GM20431 (cell line): Measurements from ENCODE around the gene TMX1.
"Not testable (repeated sequence)": the region's sequence is repeated elsewhere in the genome, so short reads cannot be mapped to it uniquely, and the experiment has no call there.

Experiments
- in situ Hi-C: fragments of 300-500 bp; cut with MseI, MboI; formaldehyde crosslinking; loops from one replicate; pipeline ENCODE4 v1.15.0; 2020; ENCODE audit warnings: low sequenced_read_pairs; ENCODE audit not compliant: unreplicated experiment

The TMX1 gene, protein sequence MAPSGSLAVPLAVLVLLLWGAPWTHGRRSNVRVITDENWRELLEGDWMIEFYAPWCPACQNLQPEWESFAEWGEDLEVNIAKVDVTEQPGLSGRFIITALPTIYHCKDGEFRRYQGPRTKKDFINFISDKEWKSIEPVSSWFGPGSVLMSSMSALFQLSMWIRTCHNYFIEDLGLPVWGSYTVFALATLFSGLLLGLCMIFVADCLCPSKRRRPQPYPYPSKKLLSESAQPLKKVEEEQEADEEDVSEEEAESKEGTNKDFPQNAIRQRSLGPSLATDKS

DNA sequence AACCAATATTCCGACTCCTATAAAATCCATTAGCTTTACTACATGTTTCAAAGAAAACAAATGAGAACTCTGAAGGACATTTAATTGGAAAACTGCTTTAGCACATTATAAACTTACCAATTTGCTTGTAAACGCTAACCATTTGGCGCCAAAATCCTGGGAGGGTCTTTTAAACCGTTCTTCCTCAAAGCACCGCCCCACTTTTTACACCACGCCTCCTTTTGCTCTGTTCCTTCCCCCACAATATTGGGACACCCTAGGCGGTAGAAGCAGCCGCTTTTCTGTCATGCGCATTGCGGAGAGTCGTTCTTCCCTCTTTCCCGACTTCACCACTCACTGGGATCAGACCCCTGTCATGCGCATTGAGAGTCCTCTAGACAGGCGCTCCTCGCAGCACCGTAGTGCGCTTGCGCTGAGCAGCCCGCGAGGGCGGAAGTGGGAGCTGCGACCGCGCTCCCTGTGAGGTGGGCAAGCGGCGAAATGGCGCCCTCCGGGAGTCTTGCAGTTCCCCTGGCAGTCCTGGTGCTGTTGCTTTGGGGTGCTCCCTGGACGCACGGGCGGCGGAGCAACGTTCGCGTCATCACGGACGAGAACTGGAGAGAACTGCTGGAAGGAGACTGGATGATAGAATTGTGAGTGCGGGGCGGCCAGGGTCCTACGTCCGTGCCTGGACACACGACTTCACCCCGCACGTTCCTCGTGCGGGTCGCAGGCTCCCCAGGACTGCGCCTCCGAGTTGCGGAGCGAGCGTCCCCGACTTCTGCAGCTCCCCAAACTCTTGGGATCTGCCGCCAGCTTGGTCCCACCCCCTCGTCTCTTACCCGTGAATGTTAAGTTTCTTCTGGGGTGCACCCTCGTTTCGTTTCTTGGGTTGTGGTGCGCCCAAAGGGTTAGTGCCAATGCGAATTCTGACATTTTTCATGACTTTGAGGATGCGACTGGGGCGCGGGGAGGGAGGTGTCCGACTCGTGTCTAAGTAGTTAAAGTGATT lies at the start of gene TMX1:
TSS of gene TMX1 (plus strand) at position 435 of the 991 bp plus-strand sequence. CDS start at position 481, 46 bp downstream.
- in situ Hi-C loops = loop anchor here (25.0 kb wide), 1 partner anchor 278 kb away; no protein-coding TSS in a partner anchor

DNA sequence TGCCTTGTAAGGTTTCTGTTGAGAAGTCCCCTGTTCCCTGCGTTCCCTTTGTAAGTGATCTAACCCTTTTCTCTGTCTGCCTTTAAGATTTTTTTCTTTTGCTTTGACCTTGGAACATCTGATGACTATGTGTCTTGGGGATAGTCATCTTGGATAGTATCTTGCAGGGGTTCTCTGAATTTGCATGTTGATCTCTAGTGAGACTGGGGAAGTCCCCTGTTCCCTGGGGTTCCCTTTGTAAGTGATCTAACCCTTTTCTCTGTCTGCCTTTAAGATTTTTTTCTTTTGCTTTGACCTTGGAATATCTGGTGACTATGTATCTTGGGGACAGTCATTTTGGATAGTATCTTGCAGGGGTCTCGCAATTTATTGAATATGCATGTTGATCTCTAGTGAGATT lies 38.2 kb upstream of the TMX1 start:
- in situ Hi-C loops = no loop called here

DNA sequence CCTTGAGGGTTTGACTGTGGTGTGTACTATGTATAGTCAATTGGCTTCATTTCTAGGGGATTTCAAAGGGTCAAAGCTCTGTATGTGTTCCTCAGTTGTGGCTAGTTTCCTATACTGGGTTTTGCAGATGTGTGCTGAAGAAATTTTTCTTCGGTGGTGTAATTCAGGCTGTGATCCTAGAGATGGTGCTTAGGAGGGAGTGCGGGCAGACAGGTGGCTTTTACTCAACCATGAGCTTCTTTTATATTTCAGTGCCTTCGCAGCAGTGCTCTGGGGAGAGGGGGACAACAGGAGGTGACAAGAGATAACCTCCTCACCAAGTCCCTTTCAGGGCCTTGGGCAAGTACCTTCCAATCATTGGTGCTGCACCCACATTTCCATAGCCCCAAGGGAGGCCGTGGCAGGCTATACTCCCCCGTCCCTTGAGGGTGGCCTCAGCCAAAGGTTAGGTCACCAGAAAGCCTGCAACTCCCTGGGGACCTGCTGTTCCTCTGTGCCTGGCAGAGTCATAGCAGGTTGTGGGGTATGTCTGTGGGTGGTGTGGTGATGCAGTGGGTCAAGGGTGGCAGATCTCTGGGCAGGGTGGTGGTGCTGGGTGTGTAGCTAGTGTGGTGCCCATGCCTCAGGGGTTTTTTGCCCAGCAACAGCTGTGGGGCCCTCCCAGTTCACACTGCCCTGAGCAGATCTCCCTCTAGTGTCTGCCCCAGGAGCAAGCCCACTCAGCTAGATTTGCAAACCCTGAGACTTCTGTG lies 37.0 kb upstream of the TMX1 start:
- in situ Hi-C loops = no loop called here

DNA sequence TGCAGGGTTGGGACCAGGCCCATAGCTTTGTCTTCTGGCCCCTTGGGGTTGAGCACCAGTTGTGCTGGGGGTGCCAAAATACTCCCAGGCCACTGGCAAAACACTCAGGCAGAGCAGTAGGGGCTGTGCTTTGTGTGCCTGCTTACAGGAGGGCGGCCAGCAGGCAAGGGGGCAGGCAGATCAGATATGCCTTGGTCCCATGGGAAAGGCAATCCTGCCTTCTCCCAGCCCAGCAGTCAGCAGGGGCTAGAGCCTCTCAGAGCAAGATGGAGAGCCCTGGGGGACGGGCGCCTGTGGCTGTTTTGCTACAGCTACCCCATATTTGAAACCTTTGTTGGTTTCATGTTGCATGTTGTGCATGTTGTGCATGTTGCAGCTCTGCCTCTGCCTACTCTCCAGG lies 36.2 kb upstream of the TMX1 start:
- in situ Hi-C loops = no loop called here

DNA sequence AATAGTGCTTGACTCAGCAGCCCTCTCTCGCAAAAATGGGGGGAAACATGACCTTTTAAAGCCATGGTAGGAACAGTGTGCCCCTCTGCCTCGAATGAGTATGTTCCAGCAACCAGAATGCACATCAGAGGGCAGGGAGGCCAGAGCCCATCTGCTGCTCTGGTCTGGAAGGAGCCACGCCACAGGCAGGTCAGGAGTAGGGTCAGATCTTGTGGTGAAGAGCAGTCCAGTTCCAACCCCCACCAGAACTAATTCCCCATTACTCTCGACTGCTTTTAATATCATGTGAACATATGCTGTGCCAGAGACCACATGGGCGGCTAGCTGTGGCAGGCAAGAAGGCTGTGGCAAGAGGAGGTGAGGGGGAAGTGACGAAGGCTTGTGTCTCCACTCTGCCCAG lies 34.6 kb upstream of the TMX1 start:
- in situ Hi-C loops = no loop called here

DNA sequence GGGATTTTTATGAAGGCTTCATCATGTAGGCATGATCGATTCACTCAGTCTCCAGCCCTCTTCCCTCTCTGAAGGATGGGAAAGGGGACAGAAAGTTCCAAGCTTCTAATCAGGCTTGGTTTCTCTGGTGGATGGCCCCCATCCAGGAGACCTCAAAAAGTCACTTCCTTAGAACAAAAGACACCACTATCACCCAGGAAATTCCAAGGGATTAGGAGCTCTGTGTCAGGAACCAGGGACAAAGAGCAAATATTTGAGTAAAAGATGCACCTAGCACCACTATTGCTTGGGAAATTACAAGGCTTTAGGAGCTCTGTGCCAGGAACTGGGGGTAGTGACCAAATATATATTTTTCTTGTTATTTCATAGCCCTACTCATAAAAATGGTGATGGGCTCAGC lies 33.6 kb upstream of the TMX1 start:
- in situ Hi-C loops = no loop called here

DNA sequence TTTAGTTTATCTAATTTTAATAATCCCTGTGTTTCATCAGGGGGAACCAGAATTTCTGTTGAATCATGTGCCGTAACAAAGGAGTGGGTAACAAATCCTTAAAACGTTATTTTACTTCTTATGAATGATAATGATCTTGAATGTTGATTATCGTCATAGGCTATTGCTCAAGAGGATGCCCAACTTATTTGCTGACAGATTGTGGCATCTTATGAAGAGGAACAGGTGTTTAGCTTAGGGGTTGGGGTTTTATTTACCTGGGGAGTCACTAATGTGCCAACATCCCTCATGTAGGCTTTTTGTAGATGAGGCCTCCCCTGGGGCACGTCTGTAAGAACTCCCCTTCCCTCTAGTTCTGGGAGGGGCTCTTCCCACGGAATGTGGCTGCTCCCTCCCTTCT lies 32.4 kb upstream of the TMX1 start:
- in situ Hi-C loops = no loop called here

DNA sequence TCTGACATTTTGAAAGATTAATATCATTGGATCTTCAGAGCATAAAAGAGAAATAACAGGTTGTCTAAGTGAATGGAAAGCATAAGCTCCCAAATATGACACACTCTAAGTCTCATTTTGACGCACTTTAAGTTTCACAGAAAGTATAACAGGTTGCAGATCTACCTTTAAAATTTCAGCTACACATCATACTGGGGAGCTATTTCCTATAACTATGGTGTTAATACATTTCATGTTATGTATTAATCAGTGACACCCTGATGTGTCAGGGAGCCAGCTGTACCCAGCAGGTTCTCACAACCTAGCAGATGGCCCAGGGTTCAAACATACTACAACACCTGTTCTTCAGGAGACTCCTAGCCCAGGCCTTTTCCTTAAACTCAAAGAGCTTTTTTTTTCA lies 31.1 kb upstream of the TMX1 start:
- in situ Hi-C loops = no loop called here

DNA sequence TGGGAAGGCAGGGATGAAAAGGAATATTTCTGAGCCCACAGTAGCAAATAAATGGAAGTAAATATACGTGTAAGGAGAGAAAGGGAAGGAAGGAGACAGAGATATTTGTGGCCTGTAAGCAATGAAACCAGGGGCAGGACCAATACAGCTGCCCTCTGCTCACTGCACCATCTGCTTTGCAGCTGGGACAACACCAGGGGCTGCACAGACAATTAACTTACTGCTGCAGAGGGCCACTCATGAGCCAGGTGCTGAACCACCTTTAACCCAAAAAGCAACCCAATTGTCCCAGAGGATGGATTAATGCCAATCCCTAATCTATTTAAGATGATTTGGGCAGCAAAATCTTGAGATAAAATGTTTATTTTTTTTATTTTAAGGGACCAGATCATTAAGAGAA lies 30.6 kb upstream of the TMX1 start:
- in situ Hi-C loops = no loop called here

DNA sequence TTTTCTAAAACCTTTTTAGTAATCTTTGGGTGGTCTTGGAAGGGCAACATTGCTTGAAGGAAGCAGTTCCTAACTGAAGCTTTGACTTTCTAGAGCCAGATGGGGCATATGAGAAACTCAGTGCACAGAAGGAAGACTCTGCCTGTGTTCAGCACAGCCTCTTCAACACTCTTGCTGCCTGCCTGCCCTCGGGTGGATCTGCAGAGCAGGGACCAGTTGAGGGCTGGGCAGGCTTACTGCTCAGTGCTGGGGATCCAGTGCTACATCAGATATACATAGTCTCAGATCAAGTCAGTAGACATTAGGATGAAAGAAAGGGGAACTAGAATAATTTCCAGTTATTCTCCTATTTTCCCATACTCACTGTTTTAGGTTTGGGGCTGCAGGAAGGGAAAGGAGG lies 29.5 kb upstream of the TMX1 start:
- in situ Hi-C loops = no loop called here

DNA sequence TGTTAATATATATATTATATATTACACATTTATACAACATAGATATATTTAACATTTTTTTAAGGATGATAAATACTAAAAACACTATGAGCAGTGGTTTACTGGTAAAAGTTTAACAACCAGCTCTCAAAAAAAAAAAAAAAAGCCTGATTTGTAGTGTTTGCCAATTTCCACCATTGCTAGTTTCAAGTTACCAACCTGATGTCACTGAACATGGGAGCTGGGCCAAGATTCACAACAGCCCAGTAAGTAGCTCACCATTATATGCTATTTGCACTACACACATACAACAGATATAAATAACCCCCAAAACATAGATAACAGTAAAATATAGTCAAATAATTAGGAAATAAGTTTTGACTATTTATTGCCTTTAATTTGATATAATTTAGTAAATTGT lies 28.9 kb upstream of the TMX1 start:
- in situ Hi-C loops = no loop called here

DNA sequence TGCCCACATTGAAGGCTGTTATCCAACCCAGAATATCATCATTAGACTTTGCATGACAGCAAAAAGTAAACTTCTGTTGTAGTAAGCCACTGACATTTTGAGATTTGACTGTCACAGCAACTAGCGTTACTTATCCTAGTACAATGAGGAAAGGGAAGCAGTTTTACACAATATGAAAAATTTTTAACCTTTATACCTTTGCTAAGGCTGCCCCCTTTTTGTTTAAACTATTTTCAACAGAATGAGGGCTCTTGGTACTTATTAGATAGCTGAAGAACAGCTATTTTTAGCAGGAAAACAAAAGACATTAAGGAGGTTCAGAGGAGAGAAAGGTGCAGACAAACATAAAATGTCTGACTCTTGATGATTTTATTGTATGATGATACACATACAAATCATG lies 23.4 kb upstream of the TMX1 start:
- in situ Hi-C loops = no loop called here

DNA sequence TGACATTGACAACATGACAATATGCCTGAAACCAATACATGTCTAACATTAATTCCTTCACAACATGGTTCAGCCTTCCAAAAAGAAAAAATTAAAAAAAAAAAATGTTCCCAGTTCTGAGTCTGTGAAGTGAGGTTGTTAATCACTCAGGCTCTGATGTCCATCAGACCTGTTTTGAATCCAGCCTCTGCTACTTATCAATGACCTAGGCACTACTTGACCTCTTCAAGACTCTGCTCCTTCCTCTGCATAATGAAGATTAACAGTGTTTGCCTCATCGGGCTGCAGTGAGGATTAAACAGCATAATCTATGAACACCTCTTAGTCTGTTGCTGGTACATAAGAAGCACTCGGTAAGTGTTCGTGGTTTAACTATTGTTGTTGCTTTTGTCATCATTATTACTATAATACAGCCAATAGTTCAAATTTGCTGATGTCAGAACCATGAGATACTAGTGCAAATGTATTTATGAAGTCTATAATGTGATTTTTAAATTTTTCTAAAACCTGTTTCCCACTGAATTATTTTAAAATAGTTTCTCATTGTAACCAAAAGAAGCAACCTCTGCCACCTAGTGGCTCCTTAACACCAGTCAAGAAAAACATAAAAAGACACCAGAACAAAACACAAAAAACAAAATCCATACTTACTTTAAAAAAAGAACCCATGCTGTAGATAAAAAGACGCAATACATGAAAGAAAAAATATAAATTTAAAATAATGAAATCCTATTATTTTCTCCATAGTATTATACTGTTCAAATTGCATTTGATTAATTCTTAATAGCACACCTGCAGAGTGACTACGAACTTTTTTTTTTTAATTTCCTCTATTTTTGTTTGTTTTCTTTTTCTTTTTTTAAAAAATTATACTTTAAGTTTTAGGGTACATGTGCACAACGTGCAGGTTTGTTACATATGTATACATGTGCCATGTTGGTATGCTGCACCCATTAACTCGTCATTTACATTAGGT lies 20.3 kb upstream of the TMX1 start:
- in situ Hi-C loops = no loop called here

DNA sequence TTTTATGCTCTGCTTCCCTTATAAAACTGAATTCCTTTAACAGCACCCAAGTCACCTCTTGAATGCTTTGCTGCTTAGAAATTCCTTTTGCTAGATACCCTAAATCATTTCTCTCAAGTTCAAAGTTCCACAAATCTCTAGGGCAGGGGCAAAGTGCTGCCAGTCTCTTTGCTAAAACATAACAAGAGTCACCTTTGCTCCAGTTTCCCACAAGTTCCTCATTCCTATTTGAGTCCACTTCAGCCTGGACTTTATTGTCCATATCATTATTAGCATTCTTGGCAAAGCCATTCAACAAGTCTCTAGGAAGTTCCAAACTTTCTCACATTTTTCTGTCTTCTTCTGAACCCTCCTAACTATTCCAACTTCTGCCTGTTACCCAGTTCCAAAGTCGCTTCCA lies 16.6 kb upstream of the TMX1 start:
- in situ Hi-C loops = not testable (repeated sequence)

DNA sequence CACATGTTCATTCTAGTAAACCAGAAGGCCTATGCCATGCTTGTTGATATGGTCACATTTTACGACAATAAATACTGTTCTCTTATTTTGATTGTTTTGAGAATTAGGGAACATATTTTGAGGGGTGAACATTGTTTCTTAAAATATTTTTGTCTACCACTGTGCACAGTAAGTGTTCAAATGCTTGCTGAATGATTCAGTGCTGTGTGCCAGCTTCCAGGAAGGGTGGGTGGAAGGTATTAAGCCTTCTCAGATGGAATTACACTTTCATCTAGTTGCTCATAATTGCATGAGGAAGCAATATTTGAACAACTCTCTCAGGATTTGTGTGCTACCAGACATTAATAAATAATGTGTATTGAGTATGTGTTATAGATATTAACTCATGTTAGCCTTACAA lies 15.5 kb upstream of the TMX1 start:
- in situ Hi-C loops = no loop called here

DNA sequence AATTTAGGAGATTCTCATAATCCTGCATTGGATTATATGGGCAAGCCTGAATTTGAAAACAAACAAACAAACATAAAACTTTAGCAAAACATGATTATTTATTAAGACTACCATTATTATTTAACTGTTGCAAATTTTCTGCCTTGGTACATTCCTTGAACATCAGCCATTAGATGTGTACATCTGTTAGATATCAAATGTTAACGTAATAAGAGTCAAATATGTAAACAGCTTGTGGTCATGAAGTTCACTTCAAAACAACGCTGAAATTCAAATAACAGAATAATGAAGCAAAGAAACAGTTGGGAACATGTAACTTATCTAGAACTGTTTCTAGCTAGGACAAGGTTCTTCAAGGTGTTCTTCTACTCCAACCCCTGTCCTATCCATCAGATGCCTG lies 14.3 kb upstream of the TMX1 start:
- in situ Hi-C loops = loop anchor here (25.0 kb wide), 1 partner anchor 263 kb away; no protein-coding TSS in a partner anchor

DNA sequence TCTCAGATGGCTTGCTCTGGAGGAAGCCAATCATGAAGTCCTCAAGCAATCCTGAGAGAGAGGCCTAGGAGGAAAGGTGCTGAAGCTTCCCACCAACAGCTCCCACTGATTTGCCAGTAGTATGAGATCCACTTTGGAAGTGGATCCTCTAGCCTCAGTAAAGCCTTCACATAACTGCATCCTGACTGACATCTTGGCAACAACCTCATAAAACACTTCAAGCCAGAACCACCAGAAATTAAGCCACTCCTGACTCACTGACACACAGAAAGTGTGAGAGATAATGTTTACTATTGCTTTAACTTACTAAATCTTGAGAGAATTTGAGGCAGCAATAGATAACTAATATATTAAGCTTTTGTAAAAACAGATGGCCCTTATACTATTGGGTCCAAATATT lies 11.7 kb upstream of the TMX1 start:
- in situ Hi-C loops = loop anchor here (25.0 kb wide), 1 partner anchor 266 kb away; no protein-coding TSS in a partner anchor

DNA sequence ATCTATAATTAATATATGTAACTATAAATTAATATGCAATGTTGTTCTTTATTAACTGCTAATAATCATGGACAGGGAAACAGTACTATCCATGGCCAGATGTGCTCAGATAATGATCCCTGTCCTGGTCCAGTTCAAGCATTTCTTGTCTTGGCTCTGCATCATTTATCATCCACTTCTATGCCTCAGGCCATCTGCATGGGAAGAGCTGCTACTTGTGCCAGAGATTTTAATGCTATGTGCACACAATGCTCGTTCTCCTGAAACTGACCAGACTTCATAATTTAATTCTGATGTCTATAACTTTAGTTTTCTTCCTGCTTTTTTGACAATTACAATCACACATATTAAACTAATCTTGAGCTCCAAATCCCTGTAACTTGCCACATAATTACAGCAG lies 11.2 kb upstream of the TMX1 start:
- in situ Hi-C loops = loop anchor here (25.0 kb wide), 1 partner anchor 267 kb away; no protein-coding TSS in a partner anchor

DNA sequence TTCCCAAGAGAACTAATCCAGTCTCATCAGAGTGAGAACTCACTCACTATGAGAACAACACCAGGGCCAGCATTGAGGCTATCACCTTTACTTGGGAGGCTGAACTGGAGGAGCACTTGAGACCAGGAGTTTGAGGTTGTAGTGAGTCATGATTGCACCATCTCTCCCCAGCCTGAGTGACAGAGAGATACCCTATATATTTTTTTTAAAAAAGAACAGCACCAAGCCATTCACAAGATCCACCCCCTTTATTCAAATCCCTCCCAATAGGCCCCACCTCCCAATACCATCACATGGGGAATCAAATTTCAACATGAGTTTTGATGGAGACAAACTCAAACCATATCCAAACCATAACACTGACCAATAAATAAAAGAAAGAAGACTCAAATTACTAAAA lies 3.7 kb upstream of the TMX1 start:
- in situ Hi-C loops = loop anchor here (25.0 kb wide), 1 partner anchor 274 kb away; no protein-coding TSS in a partner anchor
